ENCODE results near the gene TCEAL5. TPM values are rescaled to one million over a fixed set of nuclear protein-coding genes. Genes with fewer than 3 reads are reported as not detected.

Gene TCEAL5
- total and polyA plus RNA-seq, 10 of the 15 experiments (the other 5 are each of a cell fraction or from before 2014, with no cell fraction given), result not detected

DNA sequence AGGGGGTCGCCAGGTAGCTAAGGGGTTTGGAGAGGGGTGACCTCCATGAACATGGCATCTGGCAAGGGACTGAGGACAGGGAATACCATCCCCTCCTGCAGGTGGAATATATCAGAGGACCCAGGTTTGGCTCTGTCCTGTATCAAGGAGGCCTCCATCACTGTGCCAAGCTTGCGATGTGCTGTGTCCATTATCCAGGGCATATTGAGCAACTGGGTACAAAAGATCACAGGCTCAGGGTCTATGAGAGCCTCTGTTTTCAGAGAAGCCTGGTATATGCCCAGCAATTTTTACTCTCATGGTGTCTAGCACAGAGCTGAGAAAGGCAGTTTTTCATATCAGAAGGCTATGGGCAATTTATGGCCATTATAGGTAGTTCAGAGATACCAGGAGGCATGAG lies 16.6 kb upstream of the TCEAL5 start:
- FAIRE-seq (no peak), ATAC-seq (no peak), DNase-seq (ENCODE audit: low read depth, low spot score) (no peak)
- CTCF ChIA-PET, result no interaction called here
- no peak overlapping the region for H2AFZ ChIP-seq (ENCODE audit: control insufficient read depth, low read depth, low read length)
- H3K9me3 ChIP-seq (replicated peaks; ENCODE audit: control insufficient read depth, insufficient read depth, low read length), result no peaks in the 10 kb centered on the region
- in situ Hi-C loops (cut with MboI), result no loop called here
- TF ChIP-seq CHD4 (IDR thresholded peaks at IDR 0.05), result no peak
- TF ChIP-seq EP300 (IDR thresholded peaks at IDR 0.05; ENCODE audit: borderline replicate concordance in 1 of 2, control insufficient read depth in 1 of 2, low read depth in 2 of 2, low read length in 2 of 2), result no peak
- TF ChIP-seq ZNF622 (IDR thresholded peaks at IDR 0.05), result no peak
- no peak for TF ChIP-seq ESRRA (IDR thresholded peaks at IDR 0.05; ENCODE audit: low read length)
- TF ChIP-seq CBX5 (IDR thresholded peaks at IDR 0.05; ENCODE audit: low read depth), result no peak
- TF ChIP-seq, protein P1, sequence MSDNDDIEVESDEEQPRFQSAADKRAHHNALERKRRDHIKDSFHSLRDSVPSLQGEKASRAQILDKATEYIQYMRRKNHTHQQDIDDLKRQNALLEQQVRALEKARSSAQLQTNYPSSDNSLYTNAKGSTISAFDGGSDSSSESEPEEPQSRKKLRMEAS (IDR thresholded peaks at IDR 0.05; ENCODE audit: low read depth, low read length), result no peak
- TF ChIP-seq SREBF2 (IDR thresholded peaks at IDR 0.05; ENCODE audit: low read length), result no peak
- no peak for TF ChIP-seq RCOR1 (conservative IDR thresholded peaks at IDR 0.05; ENCODE audit: low read depth, low read length)
- no peak overlapping the region for H3K4me3 ChIP-seq
- SMC1A ChIA-PET (ENCODE audit: uncharacterized antibody, unreplicated experiment), result no interaction called here
- POLR2A ChIA-PET, result no interaction called here
- RAD21 ChIA-PET (ENCODE audit: unreplicated experiment), result no interaction called here
- intact Hi-C loops (cut with micrococcal nuclease; ENCODE audit: unreplicated experiment), result no loop called here
- no peak overlapping the region for H3K4me2 ChIP-seq (ENCODE audit: control insufficient read depth, insufficient read depth)
- H3K27ac ChIP-seq (ENCODE audit: control insufficient read depth, insufficient read depth), result no peak overlapping the region
- no peaks in the 10 kb centered on the region; a peak in 1 of 4 replicates for H3K27me3 ChIP-seq (replicated peaks in 1 of 2; ENCODE audit: control insufficient read depth in 2 of 2, insufficient read depth in 2 of 2, low read length in 1 of 2)
- BruUV-seq (replicated peaks), result no TSS peak
- 48% methylated on average over 2 of the region's 2 CpGs for WGBS (ENCODE audit: insufficient coverage, insufficient replicate concordance, low lambda C conversion rate, missing lambda C conversion rate)
- H3K79me2 ChIP-seq (ENCODE audit: control insufficient read depth, insufficient read depth, low read length), result no peaks in the 10 kb centered on the region
- H3K36me3 ChIP-seq (ENCODE audit: control insufficient read depth in 2 of 2, insufficient read depth in 2 of 2, low read length in 1 of 2), result no peaks in the 10 kb centered on the region
- H3K9ac ChIP-seq (ENCODE audit: control insufficient read depth, insufficient read depth, low read length), result no peak overlapping the region
- H3K4me1 ChIP-seq (ENCODE audit: control insufficient read depth, insufficient read depth, low read length), result no peaks in the 10 kb centered on the region
- H4K20me1 ChIP-seq (ENCODE audit: control insufficient read depth, insufficient read depth), result no peaks in the 10 kb centered on the region

DNA sequence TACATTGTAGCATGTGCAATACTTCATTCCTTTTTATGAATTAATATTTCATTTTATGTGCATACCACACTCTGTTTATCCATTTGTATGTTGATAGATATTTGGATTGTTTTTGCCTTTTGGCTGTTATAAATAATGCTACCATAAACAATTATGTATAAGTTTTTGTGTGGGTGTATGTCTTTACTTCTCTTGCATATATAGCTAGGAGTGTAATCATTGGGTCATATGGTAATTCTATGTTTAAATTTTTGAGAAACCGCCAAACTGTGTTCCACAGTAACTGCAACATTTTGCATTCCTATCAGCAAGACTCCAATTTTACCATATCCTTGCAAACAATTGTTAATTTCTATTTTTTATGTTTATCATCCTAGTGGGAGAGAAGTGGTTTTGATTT lies 3.1 kb upstream of the TCEAL5 start:
- Histone ChIP-seq H3K4me3 (no peak overlapping the region), H3K27me3 (replicated peaks in 1 of 2; ENCODE audit: control insufficient read depth in 2 of 2, insufficient read depth in 2 of 2, low read length in 1 of 2) (peaks cover 0 to 3% of the 10 kb centered on the region in 2 experiments; a peak in 2 of 4 replicates), H3K4me2 (ENCODE audit: control insufficient read depth, insufficient read depth) (no peak overlapping the region), H4K20me1 (ENCODE audit: control insufficient read depth, insufficient read depth) (no peaks in the 10 kb centered on the region), H2AFZ (ENCODE audit: control insufficient read depth, low read depth, low read length) (no peak overlapping the region), H3K36me3 (ENCODE audit: control insufficient read depth in 2 of 2, insufficient read depth in 2 of 2, low read length in 1 of 2) (no peaks in the 10 kb centered on the region), H3K4me1 (ENCODE audit: control insufficient read depth, insufficient read depth, low read length) (no peaks in the 10 kb centered on the region), H3K27ac (ENCODE audit: control insufficient read depth, insufficient read depth) (no peak overlapping the region), H3K9me3 (replicated peaks; ENCODE audit: control insufficient read depth, insufficient read depth, low read length) (no peaks in the 10 kb centered on the region), H3K9ac (ENCODE audit: control insufficient read depth, insufficient read depth, low read length) (no peak overlapping the region), H3K79me2 (ENCODE audit: control insufficient read depth, insufficient read depth, low read length) (no peaks in the 10 kb centered on the region)
- intact Hi-C loops (cut with micrococcal nuclease; ENCODE audit: unreplicated experiment), result no loop called here
- ATAC-seq, result no peak
- ChIA-PET POLR2A (no interaction called here), SMC1A (ENCODE audit: uncharacterized antibody, unreplicated experiment) (no interaction called here), RAD21 (ENCODE audit: unreplicated experiment) (no interaction called here), CTCF (no interaction called here)
- BruUV-seq (replicated peaks), result no TSS peak
- WGBS (ENCODE audit: insufficient coverage, insufficient replicate concordance, low lambda C conversion rate, missing lambda C conversion rate), result 42% methylated on average over 1 of the region's 1 CpG
- no peak for FAIRE-seq
- no peak for DNase-seq (ENCODE audit: low read depth, low spot score)
- in situ Hi-C loops (cut with MboI), result no loop called here
- TF ChIP-seq IKZF1 (conservative IDR thresholded peaks at IDR 0.05) (no peak), ZNF24 (IDR thresholded peaks at IDR 0.05) (no peak), ZNF622 (IDR thresholded peaks at IDR 0.05) (no peak), ZNF207 (IDR thresholded peaks at IDR 0.05; ENCODE audit: borderline replicate concordance) (no peak), NFIC (IDR thresholded peaks at IDR 0.05; ENCODE audit: low read depth, low read length) (no peak), CREB1 (IDR thresholded peaks at IDR 0.05; ENCODE audit: low read depth) (no peak), MEF2A (IDR thresholded peaks at IDR 0.05; ENCODE audit: insufficient read depth, low read depth, low read length) (no peak), SMAD5 (IDR thresholded peaks at IDR 0.05; ENCODE audit: low read depth) (no peak), RAD21 (IDR thresholded peaks at IDR 0.05; ENCODE audit: insufficient read depth, low read depth, low read length) (no peak), NFXL1 (IDR thresholded peaks at IDR 0.05; ENCODE audit: borderline replicate concordance) (no peak), FOXK2 (IDR thresholded peaks at IDR 0.05) (no peak)
- TF ChIP-seq, protein P2, sequence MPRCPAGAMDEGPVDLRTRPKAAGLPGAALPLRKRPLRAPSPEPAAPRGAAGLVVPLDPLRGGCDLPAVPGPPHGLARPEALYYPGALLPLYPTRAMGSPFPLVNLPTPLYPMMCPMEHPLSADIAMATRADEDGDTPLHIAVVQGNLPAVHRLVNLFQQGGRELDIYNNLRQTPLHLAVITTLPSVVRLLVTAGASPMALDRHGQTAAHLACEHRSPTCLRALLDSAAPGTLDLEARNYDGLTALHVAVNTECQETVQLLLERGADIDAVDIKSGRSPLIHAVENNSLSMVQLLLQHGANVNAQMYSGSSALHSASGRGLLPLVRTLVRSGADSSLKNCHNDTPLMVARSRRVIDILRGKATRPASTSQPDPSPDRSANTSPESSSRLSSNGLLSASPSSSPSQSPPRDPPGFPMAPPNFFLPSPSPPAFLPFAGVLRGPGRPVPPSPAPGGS (IDR thresholded peaks at IDR 0.05; ENCODE audit: borderline replicate concordance, insufficient read depth, low read depth, low read length, poor library complexity, severe bottlenecking), result no peak

Measured in GM12878 (cell line).